Prostate gland (tissue), 2 donors: ENCODE measurements around the gene FDXR.

Source experiments
- CTCF ChIP-seq, 4 experiments: fragments of 200-600 bp in 2 of 4; fragments of 450-650 bp in 2 of 4; sonication (generic) in 2 of 4; IDR thresholded peaks; 1 replicate in 3 of 4; 2 replicates in 1 of 4; pipeline ENCODE4 v1.5.1; 2016 to 2019; ENCODE audit warnings: antibody characterized with exemption in 4 of 4, mild to moderate bottlenecking in 2 of 4, moderate library complexity in 2 of 4
- POLR2A ChIP-seq: fragments of 450-650 bp; IDR thresholded peaks from one replicate; pipeline ENCODE4 v1.6.1; 2016; ENCODE audit warnings: antibody characterized with exemption, mild to moderate bottlenecking

- no peak for TF ChIP-seq CTCF (IDR thresholded peaks at IDR 0.05)
- no peak for TF ChIP-seq POLR2A
Measured at GRCh38 chr17:74870512-74870911, 2.3 kb downstream of the FDXR start.
